HG02870 (cell line): Measurements from ENCODE around the gene JMJD1C.
"Not testable (repeated sequence)": the region's sequence is repeated elsewhere in the genome, so short reads cannot be mapped to it uniquely, and the experiment has no call there.

Source experiments
- ATAC-seq: cut with Tn5 transposase; IDR thresholded peaks from one replicate; pipeline ENCODE4 v1.9.1; 2021; ENCODE audit warnings: mild to moderate bottlenecking, moderate library complexity; ENCODE audit not compliant: unreplicated experiment

The JMJD1C gene

DNA sequence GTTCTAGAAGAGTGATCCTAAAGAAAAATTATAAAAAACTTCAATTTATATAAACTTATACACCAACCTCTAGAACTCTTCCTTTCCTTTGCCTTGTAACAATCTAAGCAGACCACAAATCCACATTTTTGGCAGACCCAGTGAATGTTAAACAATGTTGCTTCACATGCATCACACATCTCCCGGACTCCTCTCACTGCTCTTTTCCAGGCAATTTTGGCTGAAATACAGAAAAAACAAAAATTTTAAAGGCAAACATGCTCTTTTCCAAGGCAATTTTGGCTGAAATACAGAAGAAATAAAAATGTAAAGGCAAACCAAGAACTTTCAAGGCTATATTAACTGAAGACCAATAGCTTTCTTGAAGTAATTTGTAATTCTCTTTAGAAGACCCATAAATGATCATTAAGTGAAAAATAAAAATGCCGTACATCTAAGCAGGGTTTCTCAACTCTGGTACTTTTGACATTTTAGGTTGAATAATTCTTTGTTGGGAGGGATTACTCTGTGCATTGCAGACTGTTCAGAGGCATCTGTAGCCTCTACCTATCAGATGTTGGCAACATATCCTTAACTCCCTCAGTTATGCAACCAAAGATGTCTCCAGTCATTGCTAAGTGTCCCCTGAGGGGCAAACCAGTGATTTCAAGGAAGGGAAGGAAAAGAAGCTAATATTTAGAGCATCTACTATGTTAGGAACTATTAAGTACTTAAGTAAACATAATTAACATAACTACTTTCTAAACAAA is 268.3 kb downstream of the JMJD1C start:
- ATAC-seq, result no peak

DNA sequence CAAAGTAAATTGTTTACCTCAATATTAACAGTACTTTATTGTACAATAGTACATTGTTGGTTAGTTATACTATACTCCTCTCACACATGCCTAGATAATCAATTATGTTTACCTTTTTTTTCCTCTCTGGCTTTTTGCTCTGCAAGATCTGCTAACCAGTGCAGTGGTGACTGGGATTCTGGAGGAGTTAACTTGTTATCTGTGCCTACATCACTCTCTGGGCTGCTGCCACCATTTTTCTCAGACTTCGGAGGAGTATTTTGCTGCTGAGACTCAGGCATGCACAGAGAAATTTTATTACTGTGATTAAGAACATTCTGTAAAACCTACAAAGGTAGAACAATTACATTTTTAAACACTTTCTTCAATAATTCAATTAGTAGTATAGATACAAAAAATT is 273.0 kb downstream of the JMJD1C start:
- no peak for ATAC-seq

DNA sequence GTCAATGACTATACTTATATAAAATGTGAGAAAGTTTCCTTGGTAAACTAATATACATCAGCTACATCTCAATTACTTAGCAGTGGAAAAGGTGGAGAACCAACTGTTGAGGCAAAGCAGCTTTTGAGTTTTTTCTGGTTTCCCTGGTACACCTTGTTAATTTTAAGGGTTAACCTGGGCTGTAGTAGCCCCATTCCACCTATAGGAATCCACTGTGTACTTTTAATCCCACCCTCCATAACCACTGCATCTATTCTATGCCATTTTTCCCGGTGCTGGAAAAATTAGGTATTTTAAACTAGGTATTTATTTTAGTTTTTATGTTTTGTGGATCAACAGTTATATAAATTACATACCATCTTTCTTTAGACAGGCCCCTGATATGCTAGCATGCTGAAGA is 290.2 kb downstream of the JMJD1C start:
- ATAC-seq, result no peak

DNA sequence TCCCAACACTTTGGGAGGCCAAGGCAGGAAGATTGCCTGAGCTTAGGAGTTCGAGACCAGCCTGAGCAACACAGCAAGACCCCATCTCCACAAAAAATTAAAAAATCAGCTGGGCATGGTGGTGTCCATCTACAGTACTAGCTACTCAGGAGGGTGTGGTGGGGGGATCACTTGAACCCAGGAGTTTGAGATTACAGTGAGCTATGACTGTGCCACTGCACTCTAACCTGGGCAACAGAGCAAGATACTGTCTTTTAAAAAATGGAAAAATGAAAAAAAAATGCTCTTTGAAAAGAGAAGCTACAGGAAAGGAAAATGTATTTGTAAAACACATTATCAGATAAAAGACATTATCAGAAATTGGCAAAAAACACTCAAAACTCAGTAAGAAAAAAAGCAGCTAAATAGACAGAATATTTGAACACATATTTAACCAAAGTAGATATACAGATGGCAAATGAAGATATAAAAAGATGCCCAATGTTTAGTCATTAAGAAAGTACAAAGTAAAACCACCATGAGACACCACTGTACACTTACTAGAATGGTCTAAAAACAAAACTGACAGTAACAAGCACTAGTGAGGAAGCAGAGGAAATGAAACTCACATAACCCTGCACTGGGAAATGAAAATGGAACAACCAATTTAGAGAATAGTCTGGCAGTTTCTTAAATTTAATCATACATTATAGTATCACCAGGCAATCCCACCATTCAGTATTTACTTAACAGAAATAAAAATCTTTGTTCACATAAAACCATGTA is 292.1 kb downstream of the JMJD1C start:
- ATAC-seq, result peak; percentile 99

DNA sequence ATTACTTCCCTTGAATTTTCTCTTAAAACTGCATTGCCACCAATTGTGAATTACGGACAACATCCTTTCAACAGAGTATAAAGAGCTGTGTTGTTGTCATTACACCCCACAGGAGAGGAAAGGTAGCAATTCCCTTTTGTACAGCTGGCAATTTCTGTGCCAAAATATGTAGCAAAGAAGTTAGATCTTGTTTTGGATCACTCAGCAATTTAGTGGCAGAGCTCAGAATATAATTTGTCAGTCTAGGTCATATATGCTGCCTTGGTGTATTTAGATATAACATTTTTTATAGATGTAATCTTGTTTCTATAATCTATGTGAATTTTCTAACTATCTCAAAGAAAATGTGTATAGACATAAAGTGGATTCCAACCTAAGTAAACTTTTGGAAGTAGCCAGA is 293.9 kb downstream of the JMJD1C start:
- no peak for ATAC-seq

DNA sequence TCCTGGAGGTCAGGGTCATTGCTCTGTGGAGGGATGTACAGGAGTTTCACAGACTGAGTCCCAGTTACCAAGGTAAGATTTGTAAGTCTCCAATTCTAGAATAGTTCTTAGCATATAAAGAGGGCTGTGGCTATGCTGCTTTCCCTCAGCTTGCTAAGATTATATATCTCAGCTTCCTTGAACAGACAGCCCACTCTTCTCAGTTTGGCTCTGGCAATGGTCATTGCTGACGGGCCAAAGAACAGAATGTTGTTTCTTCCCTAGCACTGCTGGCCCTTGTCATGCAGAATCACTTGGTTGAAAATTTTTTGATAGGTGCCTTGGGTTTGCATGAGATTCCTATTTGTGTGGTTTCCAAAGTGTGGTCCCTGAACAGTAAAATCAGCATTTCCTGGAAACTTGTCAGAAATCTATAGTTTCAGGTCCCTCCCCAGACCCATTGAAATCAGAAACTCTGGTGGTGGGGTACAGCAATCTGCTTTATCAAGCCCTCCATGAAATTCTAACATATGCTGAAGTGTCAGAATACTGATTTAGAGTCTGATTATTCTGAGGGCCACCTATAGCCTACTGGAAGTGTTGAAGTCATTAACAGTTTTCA is 294.4 kb downstream of the JMJD1C start:
- no peak for ATAC-seq

DNA sequence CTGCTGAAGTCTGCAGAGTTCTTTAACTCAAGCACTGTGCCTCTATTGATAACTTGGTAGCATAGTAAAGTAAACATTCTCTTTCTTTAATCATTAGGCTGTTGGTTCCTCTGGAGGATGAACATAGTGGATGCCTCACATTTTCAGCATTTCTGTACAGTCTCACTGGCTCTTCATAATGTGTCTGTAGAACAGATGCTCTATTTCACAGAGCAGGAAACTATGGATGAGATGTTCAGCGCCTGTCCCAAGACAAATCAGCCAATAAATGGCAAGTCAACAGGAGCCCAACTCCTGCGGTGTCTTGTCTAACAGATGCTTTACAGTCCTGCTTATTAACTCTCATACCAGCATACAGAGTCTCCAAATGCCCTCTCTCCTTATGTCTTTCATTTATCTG is 296.2 kb downstream of the JMJD1C start:
- no peak for ATAC-seq

DNA sequence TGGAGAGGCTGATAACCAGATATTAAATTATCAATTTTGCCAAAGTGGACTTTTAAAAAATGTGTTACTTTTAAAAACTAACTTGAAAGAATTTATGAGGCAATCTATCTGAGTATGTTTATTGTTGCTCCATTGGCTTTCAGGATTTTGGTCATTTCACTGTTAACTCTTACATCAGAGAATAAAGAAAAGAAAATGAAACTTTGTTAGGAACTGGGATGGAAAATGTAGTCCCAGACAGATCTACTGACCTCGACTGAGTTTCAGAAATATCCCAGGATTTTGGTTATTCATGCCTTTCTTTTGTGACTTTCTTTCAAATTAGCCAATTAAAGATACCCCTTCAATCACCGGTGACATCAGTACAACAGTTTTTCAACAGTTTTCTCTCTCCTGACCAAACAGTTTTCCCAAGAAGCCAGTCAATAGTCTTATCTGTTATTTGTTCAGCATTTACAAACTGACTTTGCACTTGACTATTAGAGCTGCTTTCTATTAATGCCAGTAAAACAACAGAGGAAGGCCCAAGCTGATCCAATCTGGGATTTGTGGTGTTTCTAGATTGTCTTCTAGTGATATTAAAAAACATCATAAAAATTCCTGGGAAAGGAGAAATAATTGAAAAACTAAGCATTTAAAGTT is 296.8 kb downstream of the JMJD1C start:
- ATAC-seq, result no peak

DNA sequence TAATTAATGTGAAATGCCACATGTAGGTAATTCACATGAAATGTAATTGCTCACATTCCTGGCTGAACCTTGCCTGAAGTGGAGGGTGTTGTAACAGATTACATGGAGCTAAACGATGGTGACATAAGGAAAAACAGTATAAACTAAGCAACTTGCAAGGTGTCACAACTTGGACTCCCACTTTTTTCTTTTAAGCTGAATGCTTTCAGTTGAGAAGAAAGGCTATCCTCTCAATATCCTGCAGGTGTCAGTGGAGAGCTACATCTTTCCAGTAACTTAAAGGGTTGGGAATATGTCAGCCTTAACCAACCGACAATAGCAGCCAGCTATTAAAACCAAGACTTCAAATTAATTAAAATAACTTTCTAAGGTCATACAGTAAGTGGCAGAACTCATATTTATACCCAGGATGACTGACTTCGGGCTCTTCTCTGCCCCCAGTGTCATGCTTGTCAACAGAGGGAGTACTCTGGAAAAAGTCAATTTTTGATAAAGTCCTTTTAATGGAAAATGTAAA is 299.0 kb downstream of the JMJD1C start:
- no peak for ATAC-seq

DNA sequence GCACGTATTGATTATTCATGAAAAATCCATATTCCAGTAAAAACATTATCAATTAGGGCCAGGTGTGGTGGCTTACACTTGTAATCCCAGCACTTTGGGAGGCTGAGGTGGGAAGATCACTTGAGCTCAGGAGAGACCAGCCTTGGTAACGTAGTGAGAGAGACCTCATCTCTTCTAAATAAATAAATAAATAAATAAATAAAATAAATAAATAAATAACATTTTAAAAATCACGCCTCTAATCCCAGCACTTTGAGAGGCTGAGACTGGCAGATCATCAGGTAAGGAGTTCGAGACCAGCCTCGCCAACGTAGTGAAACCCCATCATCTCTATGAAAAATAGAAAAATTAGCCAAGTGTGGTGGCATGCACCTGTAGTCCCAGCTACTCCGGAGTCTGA is 300.5 kb downstream of the JMJD1C start:
- no peak for ATAC-seq

DNA sequence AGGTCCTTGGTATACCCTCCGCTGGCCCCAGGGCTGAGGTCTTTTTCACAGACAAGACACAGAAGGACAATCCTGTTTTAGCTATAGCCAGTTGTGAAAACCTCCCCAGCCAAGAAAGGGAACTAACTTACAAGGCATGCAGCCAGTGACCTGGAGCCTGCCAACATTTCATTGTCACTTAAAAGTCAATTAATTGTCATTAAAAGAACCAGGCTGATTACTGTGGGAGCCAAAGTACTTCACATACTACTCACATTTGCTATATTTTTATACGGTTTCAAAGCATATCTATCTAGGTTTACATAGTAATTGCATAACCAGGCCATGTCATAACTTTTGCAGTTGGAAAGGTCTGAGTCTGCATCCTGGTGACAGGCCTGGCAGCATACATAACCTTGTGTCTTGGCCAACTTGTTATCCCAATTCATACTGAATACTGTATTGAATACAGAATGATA is 301.6 kb downstream of the JMJD1C start:
- no peak for ATAC-seq

DNA sequence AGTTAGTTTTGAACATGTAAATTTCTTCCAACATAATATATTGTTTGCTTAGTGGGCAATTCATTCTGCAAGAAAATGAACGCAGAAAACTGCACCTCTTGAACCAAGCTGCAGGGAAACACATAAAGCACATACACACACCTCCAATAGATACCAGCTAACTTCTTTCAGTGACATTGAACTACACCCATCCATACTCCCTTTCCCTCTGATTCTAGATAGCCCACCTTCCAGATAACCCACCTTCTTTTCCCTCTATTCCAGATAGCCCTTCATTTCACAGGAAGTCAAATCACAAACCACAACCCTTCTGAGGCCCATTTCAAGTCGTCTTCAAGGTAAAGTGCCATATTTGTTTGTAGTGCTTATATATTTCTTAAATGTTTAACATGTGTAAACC is 304.2 kb downstream of the JMJD1C start:
- ATAC-seq, result no peak

DNA sequence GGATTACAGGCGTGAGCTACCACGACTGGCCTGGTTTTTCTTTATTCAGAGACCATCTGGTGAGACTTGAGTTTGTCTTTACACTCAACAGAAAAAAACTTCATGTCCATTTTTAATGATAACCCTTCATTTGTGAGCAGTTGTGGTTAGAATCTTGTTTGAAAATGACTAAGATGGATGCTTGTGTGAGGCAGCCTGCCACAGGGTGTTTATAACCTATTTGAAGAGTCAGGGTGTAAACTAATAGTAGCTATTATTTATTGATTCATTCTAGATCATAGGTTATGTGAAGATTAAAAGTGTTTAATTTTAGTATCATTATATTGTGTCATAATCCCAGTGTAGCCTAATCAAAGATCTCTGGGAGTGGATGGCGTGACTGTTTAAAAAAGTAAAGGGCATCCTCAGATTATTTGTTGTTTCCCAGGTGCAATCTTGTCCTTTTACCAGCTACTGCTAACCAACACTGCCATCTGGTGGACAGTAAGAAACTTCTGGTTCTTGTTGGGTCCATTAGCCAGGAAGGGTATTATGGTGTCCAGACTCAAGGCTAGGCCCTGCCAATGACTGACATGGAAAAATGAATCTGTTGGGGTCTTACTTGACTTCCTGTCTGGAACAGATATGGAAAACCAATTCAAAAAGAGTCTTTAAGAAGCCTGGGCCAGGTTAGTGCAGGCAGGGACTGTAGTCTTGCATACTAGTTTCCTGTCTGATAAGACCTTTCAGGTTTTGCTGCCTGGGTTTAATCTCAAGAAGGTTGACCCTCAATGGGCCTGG is 307.7 kb downstream of the JMJD1C start:
- peak; percentile 69 for ATAC-seq

DNA sequence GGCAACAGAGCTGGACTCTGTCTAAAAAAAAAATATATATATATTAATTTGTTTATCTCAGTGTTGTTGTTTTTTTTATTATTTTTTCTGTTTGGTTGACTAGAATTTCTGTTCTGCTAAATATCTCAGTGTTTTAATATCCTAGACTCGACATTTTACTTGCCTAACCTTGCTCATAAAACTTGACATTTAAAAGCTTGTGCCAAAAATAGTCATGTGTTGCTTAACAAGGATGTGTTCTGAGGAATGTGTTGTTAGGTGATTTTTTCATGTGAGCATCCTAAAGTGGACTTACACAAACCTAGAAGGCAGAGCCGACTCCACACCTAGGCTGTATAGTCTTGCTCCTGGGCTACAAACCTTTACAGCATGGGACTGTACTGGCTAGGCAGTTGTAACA is 309.5 kb downstream of the JMJD1C start:
- no peak for ATAC-seq

DNA sequence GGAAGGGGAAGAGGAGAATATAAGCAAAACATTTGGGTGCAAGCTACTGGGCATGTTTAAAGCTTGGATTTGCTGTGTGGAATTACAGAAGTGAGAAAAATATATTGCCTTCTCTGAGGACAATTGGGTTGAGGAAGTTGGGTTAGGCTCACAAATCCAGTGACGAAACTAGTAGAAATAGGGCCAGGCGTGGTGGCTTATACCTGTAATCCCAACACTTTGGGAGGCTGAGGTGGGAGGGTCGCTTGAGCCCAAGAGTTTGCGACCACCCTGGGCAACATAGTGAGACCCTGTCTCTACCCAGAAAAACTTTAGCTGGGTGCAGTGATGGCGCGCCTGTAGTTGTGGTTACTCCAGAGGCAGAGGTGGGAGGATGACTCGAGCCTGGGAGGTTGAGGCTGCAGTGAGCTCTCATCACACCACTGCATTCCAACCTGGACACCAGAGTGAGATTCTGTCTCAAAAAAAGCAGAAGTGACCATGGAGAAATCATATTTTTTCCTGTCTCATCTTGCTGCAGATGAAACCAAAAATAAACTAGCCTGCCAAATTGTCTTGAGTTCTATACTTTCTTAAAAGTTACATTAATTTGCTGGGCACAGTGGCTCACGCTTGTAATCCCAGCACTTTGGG is 310.3 kb downstream of the JMJD1C start:
- ATAC-seq, result no peak

DNA sequence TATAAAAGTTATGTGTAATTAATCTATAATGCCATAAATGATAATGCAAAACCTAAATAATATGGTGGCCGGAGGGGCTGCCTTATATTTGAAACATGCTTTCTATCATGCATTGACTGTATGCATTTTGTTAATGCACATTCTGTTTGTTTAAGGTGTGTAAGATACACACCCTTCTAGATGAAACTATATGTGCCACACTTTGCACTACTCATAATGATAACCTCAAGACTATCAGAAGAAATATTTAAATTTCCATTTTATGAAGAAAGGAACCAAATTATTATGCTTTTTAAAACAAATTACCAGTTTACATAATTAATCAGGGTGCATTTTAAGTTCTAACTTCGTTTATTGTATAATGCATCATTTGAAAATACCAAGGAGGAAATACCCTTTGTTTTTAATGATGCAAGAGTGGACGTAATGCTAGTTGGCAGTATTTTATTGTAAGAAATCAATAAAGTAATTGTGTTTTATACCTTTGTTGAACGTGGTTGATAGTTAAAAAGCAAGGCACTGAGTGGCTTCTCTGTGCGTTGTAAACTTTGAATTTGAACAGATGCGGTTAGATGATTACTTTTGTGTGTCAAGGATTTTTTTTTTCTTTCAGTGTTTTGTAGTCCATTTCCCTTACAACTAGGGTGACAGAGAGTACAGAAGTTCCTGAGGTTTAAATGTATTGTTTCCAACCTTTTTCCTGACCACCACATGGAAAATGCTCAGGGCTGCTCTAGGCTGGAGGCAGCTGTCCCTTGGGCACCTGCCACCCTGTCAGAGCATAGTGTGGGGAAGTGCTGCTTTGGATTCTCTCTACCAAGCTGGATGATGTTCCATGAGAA is 311.0 kb downstream of the JMJD1C start:
- no peak for ATAC-seq

DNA sequence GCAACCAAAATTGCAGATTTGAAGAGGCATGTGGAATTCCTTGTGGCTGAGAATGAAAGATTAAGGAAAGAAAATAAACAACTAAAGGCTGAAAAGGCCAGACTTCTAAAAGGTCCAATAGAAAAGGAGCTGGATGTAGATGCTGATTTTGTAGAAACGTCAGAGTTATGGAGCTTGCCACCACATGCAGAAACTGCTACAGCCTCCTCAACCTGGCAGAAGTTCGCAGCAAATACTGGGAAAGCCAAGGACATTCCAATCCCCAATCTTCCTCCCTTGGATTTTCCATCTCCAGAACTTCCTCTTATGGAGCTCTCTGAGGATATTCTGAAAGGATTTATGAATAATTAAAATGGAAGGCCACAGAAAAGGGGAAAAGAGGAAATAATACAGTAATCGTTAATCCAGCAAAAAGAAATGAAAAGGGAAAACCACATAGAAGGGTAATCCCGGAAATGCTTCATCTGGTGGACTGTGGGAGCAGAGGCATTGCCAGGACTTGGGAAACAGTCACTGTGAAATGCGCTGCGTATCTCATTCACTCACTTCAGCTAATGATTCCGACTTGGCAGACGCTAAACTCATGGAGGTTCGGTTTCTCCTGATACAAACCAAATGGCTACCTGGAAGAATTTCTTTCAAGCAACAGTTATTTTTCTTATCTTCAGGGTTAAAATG is 311.8 kb downstream of the JMJD1C start:
- ATAC-seq, result not testable (repeated sequence)

DNA sequence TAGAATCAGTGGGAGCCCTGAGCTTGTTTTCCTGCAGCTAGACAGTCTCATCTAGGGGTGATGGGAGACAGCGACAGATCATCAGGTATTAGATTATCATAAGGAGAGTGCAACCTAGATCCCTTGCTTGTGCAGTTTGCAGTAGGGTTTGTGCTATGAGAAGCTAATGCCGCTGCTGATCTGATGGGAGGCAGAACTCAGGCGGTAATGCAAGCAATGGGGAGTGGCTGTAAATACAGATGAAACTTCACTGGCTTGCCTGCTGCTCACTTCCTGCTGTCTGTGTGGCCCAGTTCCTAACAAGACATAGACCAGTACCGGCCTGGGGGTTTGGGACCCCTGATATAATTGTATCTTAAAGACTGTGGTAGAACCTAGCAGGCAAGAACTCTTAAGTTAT is 315.0 kb downstream of the JMJD1C start:
- no peak for ATAC-seq

DNA sequence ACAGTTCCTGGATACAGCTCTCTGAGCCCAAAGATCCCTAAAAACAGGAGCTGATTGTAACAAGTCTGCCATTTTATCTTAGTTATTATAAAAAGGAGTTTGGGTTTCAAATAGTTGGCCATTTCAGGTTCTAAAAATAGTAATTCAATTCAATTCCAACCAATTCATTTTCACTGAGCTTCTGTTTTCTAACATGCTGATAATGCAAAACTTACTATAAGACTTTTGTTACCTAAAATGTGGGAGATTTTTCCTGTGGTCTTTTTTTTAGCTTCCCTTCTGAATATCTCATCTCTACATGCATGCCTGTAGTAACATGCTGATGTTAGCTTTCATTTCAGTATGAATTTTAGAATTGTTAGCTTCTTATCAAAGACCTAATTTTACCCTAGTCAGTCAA is 319.3 kb downstream of the JMJD1C start:
- ATAC-seq, result no peak
